ENCODE data around the gene DACT3.
"Not testable (repeated sequence)": the region's sequence is repeated elsewhere in the genome, so short reads cannot be mapped to it uniquely, and the experiment has no call there.

Gene DACT3

DNA sequence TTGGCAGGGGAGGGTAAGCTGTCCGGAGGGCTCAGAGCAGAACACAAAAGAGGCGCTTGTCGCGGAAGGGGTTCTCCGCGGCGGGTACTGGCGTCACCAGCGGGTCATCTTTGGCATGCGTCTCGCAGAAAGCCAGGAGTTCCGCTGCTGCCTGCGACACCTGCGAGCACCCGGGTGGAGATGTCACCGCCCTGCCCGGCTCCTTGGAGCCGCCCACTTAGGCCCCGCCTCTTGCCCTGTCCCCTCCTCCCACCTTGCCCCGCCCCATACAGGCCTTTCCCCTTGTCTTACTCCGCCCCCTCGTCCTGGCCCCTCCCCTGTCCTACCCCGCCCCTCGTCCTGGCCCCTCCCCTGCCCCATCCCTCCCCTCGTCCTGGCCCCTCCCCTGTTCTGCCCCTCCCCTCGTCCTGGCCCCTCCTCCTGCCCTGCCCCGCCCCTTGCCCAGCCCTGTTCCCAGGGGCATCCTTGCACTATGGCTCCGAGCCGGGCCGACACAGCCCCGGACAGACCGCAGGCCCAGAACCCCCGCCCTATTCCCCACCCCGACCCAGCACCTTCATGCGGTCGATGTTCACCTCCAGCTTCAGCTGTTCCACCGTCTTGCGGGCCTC is 26.8 kb downstream of the DACT3 start:
- DNase-seq: peak; percentile 86 to 87

GRCh38 chr19:46633130-46633529 is 27.9 kb downstream of the DACT3 start:
- no peak for DNase-seq

- no peak for DNase-seq
These were observed 29.5 kb downstream of the DACT3 start for GRCh38 chr19:46631481-46631880.

DNA sequence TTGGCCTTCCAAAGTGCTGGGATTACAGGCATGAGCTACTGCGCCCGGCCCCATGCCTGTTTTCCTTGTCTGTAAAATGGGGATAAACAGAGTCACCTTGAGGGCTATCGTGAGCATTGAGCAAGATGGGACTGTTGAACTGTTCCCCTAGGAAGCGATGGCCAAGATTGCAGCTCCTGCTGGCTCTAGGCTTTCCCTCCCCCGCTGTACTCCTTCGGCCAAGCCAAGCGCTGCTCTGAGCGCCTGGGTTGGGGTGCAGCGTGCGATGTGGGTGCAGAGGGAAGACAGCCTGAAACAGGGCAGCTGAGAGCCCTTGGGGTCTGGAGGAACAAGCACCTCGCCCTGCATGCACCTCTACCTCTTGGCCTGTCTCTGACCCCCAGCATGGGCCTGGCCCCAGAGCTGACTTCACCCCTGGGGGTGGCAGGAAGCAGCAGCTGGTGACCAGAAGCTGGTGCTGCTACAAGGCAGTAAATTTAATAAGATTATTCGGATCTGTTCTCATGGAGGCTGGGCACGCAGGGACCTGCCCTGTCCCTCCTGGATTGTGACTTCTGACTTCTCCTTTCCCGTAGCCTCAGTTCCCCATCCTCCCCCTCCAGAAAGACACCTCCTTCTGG is 30.3 kb downstream of the DACT3 start:
- no peak for DNase-seq

- no peak for DNase-seq
These were observed 31.4 kb downstream of the DACT3 start for GRCh38 chr19:46629546-46630025.

GRCh38 chr19:46628970-46629369 is 32.0 kb downstream of the DACT3 start:
- not testable (repeated sequence) for DNase-seq

GRCh38 chr19:46626446-46626845 is 34.5 kb downstream of the DACT3 start:
- no peak for DNase-seq

DNA sequence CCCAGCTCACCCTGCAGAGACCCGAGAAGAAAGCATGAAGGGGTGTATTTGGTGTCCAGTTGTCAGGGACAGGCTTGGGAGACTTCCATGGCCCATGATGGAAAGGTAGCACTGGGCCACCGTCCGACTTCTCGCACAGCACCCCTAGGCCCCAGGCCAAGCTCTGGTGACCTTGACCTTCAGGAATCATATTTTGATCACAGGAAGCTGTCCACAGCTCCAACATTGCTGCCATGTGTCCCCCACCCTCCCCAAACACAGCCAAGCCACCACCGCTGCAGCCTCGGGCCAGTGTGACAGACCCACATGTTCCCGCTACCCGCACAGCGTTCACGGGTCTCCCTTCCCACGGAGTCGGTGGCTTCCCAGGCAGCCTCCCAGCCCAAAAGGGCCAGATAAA is 35.3 kb downstream of the DACT3 start:
- no peak for DNase-seq

GRCh38 chr19:46624958-46625661 is 35.9 kb downstream of the DACT3 start, which contains the start of gene PTGIR:
PTGIR (minus strand) TSS chr19:46625089; CDS start chr19:46624225, 864 bp downstream.
- DNase-seq: peak; percentile 34

DNA sequence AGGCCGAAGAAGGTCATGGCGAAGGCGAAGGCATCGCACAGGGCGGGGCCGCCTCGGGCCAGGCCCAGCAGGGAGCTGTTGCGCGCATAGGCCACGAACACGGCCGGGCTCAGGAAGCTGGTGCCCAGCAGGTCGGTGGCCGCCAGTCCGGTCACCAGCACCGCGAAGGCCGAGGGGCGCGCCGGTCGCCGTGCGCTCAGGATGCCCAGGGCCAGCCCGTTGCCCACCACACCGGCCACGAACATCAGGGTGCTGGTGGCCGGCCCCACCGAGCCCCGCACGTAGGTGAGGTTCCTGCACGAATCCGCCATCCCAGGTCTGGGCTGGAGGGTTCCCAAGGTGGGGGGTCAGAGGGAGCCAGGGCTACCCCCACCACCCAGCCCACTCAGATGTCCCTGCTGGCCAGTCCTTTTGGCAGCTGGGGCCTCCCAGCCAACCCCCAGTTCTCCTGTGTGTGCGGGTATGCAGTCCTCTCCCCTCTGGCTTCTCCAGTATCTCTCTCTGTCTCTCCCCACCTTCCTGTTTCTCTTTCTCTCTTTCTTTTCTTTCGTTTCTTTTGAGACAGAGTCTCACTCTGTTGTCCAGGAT is 37.0 kb downstream of the DACT3 start:
- no peak for DNase-seq

GRCh38 chr19:46622118-46622446 is 38.9 kb downstream of the DACT3 start:
- DNase-seq: no peak

DNA sequence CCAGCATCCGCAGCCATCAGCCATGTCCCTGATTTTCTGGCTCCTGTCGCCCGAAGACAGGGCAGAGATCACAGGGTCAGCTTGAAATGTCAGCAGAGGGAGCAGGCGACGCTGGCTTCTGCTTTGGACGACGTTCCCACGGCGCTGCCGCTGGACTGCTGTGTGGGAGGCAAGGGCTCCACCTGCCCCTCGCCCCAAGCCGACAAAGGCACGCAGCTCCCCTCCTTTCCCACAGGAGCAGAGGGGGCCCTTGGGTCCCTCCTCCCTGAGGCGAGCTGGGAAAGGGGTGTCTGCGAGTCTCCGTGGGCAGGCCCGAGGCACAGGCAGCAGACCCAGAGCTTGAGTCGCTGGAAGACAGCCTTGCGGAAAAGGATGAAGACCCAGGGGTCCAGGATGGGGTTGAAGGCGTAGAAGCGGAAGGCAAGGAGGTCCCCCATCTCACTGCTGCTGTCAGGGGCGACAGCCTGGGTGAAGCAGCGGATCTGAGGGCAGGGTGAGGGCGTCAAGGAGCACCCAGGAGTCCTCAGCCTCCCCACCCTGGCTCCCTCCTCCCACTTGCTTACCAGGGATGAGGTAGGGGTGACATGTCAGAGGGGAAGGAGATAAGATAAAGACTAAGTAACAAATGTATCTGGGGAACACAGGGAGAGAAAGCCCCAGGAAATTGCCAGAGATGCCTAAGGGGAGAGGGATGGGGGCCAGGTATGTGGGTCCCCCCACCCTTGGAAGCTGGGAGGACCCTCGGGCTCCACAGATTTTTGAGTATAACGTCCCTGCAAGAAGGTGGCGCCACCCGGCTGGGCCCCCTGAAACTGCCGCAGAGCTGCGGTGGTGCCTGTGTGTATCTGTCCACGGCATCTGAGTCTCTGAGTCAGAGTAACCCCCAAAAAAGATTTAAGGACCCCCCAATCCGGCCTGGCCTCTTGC is 39.5 kb downstream of the DACT3 start:
- DNase-seq: no peak

DNA sequence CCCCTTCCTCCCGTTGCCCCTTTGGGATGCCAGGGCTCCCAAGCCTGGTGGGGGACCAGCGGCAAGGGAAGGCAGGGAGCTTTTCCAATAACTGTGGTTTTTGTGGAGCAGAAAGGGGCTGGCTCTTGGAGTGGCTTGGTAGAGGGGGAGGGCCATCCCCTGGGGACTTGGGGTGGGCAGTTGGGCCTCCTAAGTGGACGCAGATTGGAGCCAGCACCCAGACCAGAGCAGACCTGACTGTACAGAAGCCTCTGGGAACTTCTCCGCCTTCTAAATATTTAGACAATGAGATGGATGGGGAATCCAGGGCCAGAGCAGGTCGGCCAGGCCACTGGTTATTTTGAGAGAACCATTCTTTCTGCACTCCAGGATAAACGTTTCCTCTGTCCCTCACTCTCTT is 40.3 kb downstream of the DACT3 start:
- DNase-seq: no peak

DNA sequence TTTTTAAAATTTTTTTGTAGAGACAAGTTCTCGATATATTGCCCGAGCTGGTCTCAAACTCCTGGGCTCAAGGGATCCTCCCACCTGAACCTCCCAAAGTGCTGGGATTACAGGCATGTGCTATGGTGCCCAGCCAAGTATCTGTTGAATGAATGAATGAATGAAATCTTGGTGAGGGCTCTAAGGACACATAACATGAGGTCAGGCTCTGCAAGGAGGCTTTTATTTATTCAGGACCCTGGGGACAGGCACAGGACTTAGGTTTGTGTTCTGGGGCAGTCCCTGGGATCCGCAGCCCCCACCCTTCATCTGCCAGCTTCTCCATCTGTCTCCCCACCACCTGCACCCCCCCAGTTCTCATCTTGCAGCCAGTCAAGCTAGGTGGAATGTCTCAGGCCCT is 40.7 kb downstream of the DACT3 start:
- no peak for DNase-seq

DNA sequence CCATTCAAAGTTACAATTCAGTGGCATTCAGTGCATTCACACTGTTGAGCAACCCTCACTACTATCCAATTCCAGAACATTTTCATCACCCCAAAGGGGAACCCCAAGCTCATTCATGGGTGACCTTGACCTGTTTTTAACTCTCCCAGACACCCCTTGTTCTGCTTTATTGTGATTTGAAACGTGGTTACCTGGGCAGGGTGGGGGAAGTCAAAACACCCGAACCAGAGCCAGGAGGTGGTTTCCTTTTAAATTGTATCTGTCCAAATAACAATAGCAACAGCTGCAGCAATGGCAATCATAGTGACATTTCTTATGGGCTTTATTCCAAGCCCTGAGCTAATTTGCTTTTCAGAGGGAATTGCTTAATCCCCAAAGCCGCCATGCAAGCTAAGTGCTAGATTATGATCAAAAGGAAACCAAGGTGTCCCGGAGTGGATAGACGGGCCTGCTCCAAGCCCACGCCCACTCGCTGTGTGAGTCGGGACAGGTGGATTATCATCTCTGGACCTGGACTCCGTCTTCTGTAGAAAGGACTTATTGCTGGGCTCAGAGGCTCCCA is 42.2 kb downstream of the DACT3 start:
- DNase-seq: peak; percentile 36 to 41

DNA sequence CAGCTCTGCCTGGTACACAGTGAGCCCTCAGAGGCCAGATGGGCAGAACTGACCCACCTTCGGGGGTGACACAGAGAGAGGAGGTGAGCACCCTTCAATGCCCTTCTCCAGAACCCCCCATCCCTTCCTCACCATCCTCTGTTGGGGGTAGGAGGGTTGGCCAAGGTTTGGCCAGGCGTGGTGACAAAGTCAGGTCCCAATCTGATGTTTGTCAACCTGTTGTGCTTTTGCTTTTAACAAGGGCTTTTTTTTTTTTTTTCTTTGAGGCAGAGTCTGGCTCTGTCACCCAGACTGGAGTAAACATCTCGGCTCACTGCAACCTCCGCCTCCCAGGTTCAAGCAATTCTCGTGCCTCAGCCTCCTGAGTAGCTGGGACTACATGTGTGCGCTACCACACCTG is 43.4 kb downstream of the DACT3 start:
- peak in 1 of 2 donors; percentile 0 for DNase-seq

- DNase-seq: peak; percentile 15 to 51
These were observed 44.2 kb downstream of the DACT3 start for GRCh38 chr19:46616631-46617322.

- DNase-seq: peak in 1 of 2 donors; percentile 0
These were observed 45.0 kb downstream of the DACT3 start for GRCh38 chr19:46615966-46616365.

DNA sequence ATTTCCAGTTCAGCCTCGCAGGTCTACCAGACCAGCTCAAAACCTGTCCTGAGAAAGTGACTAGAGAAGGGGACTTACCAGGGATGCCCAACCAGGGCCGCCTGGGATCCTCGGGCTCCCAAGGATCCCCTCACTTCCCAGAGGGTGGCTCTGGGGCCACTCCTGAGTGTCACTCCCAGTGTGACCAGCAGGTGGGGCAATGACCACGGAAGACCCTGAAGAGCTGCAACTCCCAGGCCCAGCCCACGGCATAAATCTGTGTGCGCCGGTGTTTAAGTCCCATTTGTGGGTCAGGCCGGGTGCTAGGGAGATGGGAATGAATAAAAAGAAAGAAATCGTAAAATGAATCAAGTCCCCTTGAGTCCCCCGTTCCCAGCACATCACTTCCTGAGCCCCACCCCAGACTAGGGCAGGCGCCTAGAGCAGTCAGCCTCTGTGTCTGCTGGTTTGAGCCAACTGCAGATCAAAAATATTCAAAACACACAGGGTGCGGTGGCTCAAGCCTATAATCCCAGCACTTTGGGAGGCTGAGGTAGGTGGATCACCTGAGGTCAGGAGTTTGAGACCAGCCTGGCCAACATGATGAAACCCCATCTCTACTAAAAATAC is 46.8 kb downstream of the DACT3 start:
- DNase-seq: peak; percentile 83

- DNase-seq: no peak
These were observed 47.5 kb downstream of the DACT3 start for GRCh38 chr19:46613525-46613924.

GRCh38 chr19:46611776-46612175 is 49.2 kb downstream of the DACT3 start:
- DNase-seq: no peak

All from inflammatory macrophage (primary cell).